GM12878 (cell line): ENCODE results near the gene ARPC1A. TPM values are rescaled to one million over a fixed set of nuclear protein-coding genes. Genes with fewer than 3 reads are reported as not detected.
A peak's percentile ranks its signal among the peaks of the same experiment; 100 is the strongest.

Source experiments
- BACH1 ChIP-seq: fragments of 450-650 bp; IDR thresholded peaks from 2 replicates; pipeline ENCODE4 v1.6.1; 2017; ENCODE audit warnings: mild to moderate bottlenecking, borderline replicate concordance
- BHLHE40 ChIP-seq, 2 experiments: fragments of 450-650 bp in 1 of 2; IDR thresholded peaks; 2 replicates each; pipeline ENCODE4 v1.6.1; 2011 to 2017; ENCODE audit warnings: low read depth in 2 of 2, borderline replicate concordance in 1 of 2, improper control_type of control experiment in 1 of 2, low read length in 1 of 2, mild to moderate bottlenecking in 1 of 2
- CHD2 ChIP-seq: IDR thresholded peaks from 2 replicates; pipeline ENCODE4 v1.6.1; 2011; ENCODE audit warnings: low read depth, low read length, improper control_type of control experiment, borderline replicate concordance
- DPF2 ChIP-seq: fragments of 450-650 bp; IDR thresholded peaks from 2 replicates; pipeline ENCODE4 v1.6.1; 2017; ENCODE audit warnings: mild to moderate bottlenecking
- GATAD2B ChIP-seq: fragments of 450-650 bp; conservative IDR thresholded peaks from 2 replicates; pipeline ENCODE4 v1.6.1; 2017; ENCODE audit warnings: low read depth, mild to moderate bottlenecking, moderate library complexity
- HDAC2 ChIP-seq: fragments of 200-600 bp; sonication (generic); IDR thresholded peaks from 2 replicates; pipeline ENCODE4 v1.6.1; 2017
- IKZF1 ChIP-seq: fragments of 450-650 bp; conservative IDR thresholded peaks from 2 replicates; pipeline ENCODE4 v1.6.1; 2017; ENCODE audit warnings: antibody characterized with exemption, mild to moderate bottlenecking
- IKZF2 ChIP-seq, 2 experiments: fragments of 450-650 bp; IDR thresholded peaks; 2 replicates each; pipeline ENCODE4 v1.6.1; 2017; ENCODE audit warnings: mild to moderate bottlenecking in 2 of 2, moderate library complexity in 2 of 2
- IRF3 ChIP-seq: fragments of 450-650 bp; IDR thresholded peaks from 2 replicates; pipeline ENCODE4 v1.6.1; 2014; ENCODE audit warnings: mild to moderate bottlenecking
- KDM1A ChIP-seq: fragments of 200-600 bp; sonication (generic); IDR thresholded peaks from 2 replicates; pipeline ENCODE4 v1.6.1; 2016; ENCODE audit warnings: borderline replicate concordance
- MYC ChIP-seq: IDR thresholded peaks from 2 replicates; pipeline ENCODE4 v1.6.1; 2011; ENCODE audit warnings: mild to moderate bottlenecking, low read length, moderate library complexity, inconsistent platforms; ENCODE audit not compliant: insufficient read depth, insufficient replicate concordance, insufficient read length, severe bottlenecking
- NFXL1 ChIP-seq: fragments of 450-650 bp; IDR thresholded peaks from 2 replicates; pipeline ENCODE4 v1.6.1; 2017; ENCODE audit warnings: antibody characterized with exemption, mild to moderate bottlenecking, borderline replicate concordance
- NR2F1 ChIP-seq: fragments of 450-650 bp; conservative IDR thresholded peaks from 2 replicates; pipeline ENCODE4 v1.6.1; 2017; ENCODE audit warnings: mild to moderate bottlenecking
- POLR2AphosphoS5 ChIP-seq: IDR thresholded peaks from 2 replicates; pipeline ENCODE4 v1.6.1; 2011; ENCODE audit warnings: mild to moderate bottlenecking, low read length, inconsistent platforms
- RCOR1 ChIP-seq: conservative IDR thresholded peaks from 2 replicates; pipeline ENCODE4 v1.6.1; 2012; ENCODE audit warnings: low read depth, low read length, improper control_type of control experiment
- SIN3A ChIP-seq: IDR thresholded peaks from 2 replicates; pipeline ENCODE4 v1.6.1; 2012; ENCODE audit warnings: low read depth, low read length, improper control_type of control experiment
- SMAD5 ChIP-seq: IDR thresholded peaks from 2 replicates; pipeline ENCODE4 v1.6.1; 2016; ENCODE audit warnings: antibody characterized with exemption, low read depth
- SRF ChIP-seq, 2 experiments: IDR thresholded peaks; 2 replicates each; pipeline ENCODE4 v1.6.1; 2011; ENCODE audit warnings: low read depth in 2 of 2, low read length in 2 of 2, mild to moderate bottlenecking in 1 of 2, moderate library complexity in 1 of 2
- TBL1XR1 ChIP-seq: IDR thresholded peaks from 2 replicates; pipeline ENCODE4 v1.6.1; 2012; ENCODE audit warnings: low read depth, low read length, improper control_type of control experiment
- TCF3 ChIP-seq: IDR thresholded peaks from 2 replicates; pipeline ENCODE4 v1.6.1; 2012; ENCODE audit warnings: low read depth, mild to moderate bottlenecking, low read length, borderline replicate concordance; ENCODE audit not compliant: insufficient read depth
- ZNF592 ChIP-seq: fragments of 450-650 bp; IDR thresholded peaks from 2 replicates; pipeline ENCODE4 v1.6.1; 2017; ENCODE audit warnings: mild to moderate bottlenecking, moderate library complexity
- polyA plus RNA-seq, 11 experiments: library from polyadenylated mRNA; depleted of rRNA in 4 of 11; unstranded in 6 of 11; stranded (reverse) in 5 of 11; fragments of >200 nt; fragmentation: Nextera tagmentation in 4 of 11; fragmentation: Illumina TruSeq in 1 of 11; extraction: Ambion mirVana in 4 of 11; extraction: Trizol in 1 of 11; gene quantifications; 1 replicate in 1 of 11; 2 replicates in 10 of 11; pipeline versions ENCODE4 v1.2.1 to v1.2.3, GENCODE V29; 2011 to 2016; ENCODE audit warnings: inconsistent platforms in 2 of 11, missing spikeins in 2 of 11, low read depth in 1 of 11
- total RNA-seq, 4 experiments: library from RNA; depleted of rRNA in 3 of 4; stranded (reverse); fragments of >200 nt in 3 of 4; fragmentation: Illumina TruSeq in 1 of 4; extraction: Trizol in 1 of 4; gene quantifications; 2 replicates each; pipeline versions ENCODE4 v1.2.1 to v1.2.3, GENCODE V29; 2013 to 2021

ARPC1A gene
- total and polyA plus RNA-seq, 10 of the 15 experiments (the other 5 are each of a cell fraction or from before 2014, with no cell fraction given), result 42.3 to 152 (median 72.1) TPM

DNA sequence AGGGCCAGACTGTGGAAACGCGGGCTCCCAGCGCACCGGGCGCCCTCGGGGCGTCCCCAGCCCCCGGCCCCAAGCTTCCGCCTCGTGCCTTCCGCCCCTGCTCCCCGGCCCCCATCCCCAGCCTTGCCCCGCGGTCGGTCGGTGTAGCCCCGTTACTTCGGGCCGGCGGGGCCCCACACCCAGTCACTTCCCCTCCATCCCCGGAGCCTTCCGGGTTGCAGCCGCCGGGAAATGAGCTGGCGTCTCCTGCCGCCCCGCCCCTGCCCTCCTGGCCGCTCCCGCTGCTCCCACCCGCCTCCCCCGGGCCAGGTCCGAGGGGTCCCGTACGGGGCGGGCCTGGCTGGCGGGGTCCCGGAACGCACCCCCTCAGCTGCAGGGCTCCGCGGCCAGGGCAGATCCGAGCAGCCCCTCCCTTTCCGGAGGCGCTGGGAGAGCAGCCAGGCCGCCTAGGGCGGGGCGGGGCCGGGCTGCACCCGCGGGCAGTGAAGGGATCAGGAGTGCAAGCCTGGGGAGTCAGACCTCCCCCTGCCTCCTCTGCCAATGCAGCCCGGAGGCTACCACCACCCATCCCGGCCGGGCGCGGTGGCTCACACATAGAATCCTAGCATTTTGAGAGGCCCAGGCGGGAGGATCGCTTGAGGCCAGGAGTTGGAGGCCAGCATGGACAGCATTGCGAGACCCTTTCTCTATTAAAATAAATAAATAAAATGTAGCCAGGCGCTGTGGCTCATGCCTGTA, 49.5 kb downstream of the ARPC1A start (continued):
- TF ChIP-seq SIN3A (0 out of 2 replicates have a peak, but pooled peaks have one; percentile 43), KDM1A (0 out of 2 replicates have a peak, but pooled peaks have one; percentile 47), ZNF592 (no peak), NR2F1 (0 out of 2 replicates have a peak, but pooled peaks have one; percentile 19), IRF3 (no peak), CHD2 (0 out of 2 replicates have a peak, but pooled peaks have one; percentile 10), RCOR1 (no peak), GATAD2B (peak; percentile 71; the same call in 1 of the 2 replicates), BHLHE40 (IDR thresholded peaks at IDR 0.05; ENCODE audit: borderline replicate concordance in 1 of 2, low read depth in 2 of 2, low read length in 1 of 2) (peak in 1 of 2 experiments; percentile 51; a peak in 1 of 4 replicates), IKZF2 (IDR thresholded peaks at IDR 0.05) (peak in 1 of 2 experiments; percentile 11; a peak in 1 of 4 replicates), SMAD5 (peak; percentile 68; the same call in 1 of the 2 replicates), NFXL1 (no peak), TCF3 (0 out of 2 replicates have a peak, but pooled peaks have one; percentile 14), BACH1 (peak; percentile 81), POLR2AphosphoS5 (peak; percentile 60), HDAC2 (no peak), SRF (IDR thresholded peaks at IDR 0.05; ENCODE audit: low read depth in 2 of 2, low read length in 2 of 2) (no peak), TBL1XR1 (no peak), IKZF1 (peak; percentile 70), MYC (peak; percentile 4), DPF2 (peak; percentile 59)
- TF ChIP-seq, all 136 proteins: peak for 25
